Mesendoderm (in vitro differentiated cells): ENCODE measurements around the gene UFD1.

Experiments
- DNase-seq: peaks from one replicate; pipeline ENCODE4 v3.0.0; 2013
- H2AK5ac ChIP-seq: 2 replicates; pipeline ENCODE4 v1.6.1; 2013; ENCODE audit warnings: low read length, inconsistent platforms
- H2BK120ac ChIP-seq: 2 replicates; pipeline ENCODE4 v1.6.1; 2013; ENCODE audit warnings: low read depth, mild to moderate bottlenecking, low read length, moderate library complexity, mixed read lengths
- H2BK15ac ChIP-seq: replicated peaks from 2 replicates; pipeline ENCODE4 v1.6.1; 2013; ENCODE audit warnings: low read depth, mild to moderate bottlenecking, moderate library complexity
- H2BK5ac ChIP-seq: 2 replicates; pipeline ENCODE4 v1.6.1; 2013; ENCODE audit warnings: low read length, inconsistent platforms
- H3K18ac ChIP-seq: 2 replicates; pipeline ENCODE4 v1.6.1; 2013; ENCODE audit warnings: mild to moderate bottlenecking, low read length, mixed read lengths
- H3K23ac ChIP-seq: one replicate; pipeline ENCODE4 v1.6.1; 2013; ENCODE audit warnings: low read length
- H3K27ac ChIP-seq: 2 replicates; pipeline ENCODE4 v1.5.1; 2013; ENCODE audit warnings: low read depth, mild to moderate bottlenecking, inconsistent platforms, low read length, moderate library complexity
- H3K27me3 ChIP-seq: 2 replicates; pipeline ENCODE4 v1.6.1; 2013; ENCODE audit warnings: low read length, control low read depth, mild to moderate bottlenecking, inconsistent platforms; ENCODE audit not compliant: insufficient read depth, poor library complexity
- H3K36me3 ChIP-seq: 2 replicates; pipeline ENCODE4 v1.6.1; 2013; ENCODE audit warnings: low read length, inconsistent platforms; ENCODE audit not compliant: control insufficient read depth, insufficient read depth
- H3K4ac ChIP-seq: one replicate; pipeline ENCODE4 v1.6.1; 2013; ENCODE audit warnings: low read depth, mild to moderate bottlenecking, low read length, moderate library complexity
- H3K4me1 ChIP-seq: 2 replicates; pipeline ENCODE4 v1.6.1; 2013; ENCODE audit warnings: low read depth, low read length, inconsistent platforms; ENCODE audit not compliant: control insufficient read depth
- H3K4me2 ChIP-seq: 2 replicates; pipeline ENCODE4 v1.6.1; 2013; ENCODE audit warnings: low read length
- H3K4me3 ChIP-seq: 2 replicates; pipeline ENCODE4 v1.5.1; 2013; ENCODE audit warnings: mild to moderate bottlenecking, low read length
- H3K56ac ChIP-seq: one replicate; pipeline ENCODE4 v1.6.1; 2013; ENCODE audit warnings: low read length
- H3K79me1 ChIP-seq: 2 replicates; pipeline ENCODE4 v1.6.1; 2013; ENCODE audit warnings: low read length, inconsistent platforms
- H3K79me2 ChIP-seq: 2 replicates; pipeline ENCODE4 v1.6.1; 2013; ENCODE audit warnings: mild to moderate bottlenecking, low read length; ENCODE audit not compliant: control insufficient read depth, insufficient read depth
- H3K9ac ChIP-seq: 2 replicates; pipeline ENCODE4 v1.6.1; 2013; ENCODE audit warnings: low read length, inconsistent platforms
- H4K5ac ChIP-seq: one replicate; pipeline ENCODE4 v1.6.1; 2013; ENCODE audit warnings: low read length
- H4K8ac ChIP-seq: one replicate; pipeline ENCODE4 v1.6.1; 2013; ENCODE audit warnings: low read depth, mild to moderate bottlenecking, control low read depth, low read length, moderate library complexity
- WGBS: extraction: QIAGEN DNeasy Blood & Tissue Kit; methylation state at CpG from one replicate; pipeline ENCODE4 v1.1.7; 2013; ENCODE audit warnings: low lambda C conversion rate, missing lambda C conversion rate; ENCODE audit not compliant: insufficient coverage; ENCODE audit errors: extremely low coverage; 5-methylcytosine and 5-hydroxymethylcytosine counted together

UFD1 gene

GRCh38 chr22:19525666-19526065 lies 46.7 kb upstream of the UFD1 start:
- no peak overlapping the region for H2BK15ac ChIP-seq
- WGBS, result no CpG with 5 or more reads among the region's 3 CpGs

DNA sequence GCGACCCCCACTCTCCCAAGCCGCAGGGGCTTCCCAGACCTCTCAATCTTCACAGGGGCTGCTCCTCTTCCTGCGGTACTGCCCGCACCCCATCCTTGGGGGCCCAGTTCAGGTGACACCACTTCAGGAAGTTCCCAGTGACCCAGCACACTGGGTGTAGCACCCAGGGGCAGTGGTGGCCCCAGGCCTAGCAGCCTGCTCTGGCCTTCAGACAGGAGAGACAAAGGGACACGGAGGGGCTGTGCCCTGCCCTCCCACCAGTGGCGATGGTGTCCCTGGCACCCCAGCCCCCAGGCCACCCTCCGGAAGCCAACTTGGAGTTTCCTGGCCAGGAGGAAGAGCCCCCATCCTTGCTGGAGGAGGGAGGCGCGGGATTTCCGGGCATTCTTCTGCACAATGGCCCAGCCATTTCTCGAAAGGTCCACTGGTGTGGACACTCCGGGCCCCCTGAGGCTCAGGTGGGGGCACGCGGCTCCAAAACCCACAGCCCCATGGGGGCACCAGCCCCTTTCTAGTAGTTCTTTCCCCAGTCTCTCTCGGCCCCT lies 46.2 kb upstream of the UFD1 start:
- no peaks in the 10 kb centered on the region for H3K36me3 ChIP-seq
- H3K23ac ChIP-seq, result no peak overlapping the region
- H3K56ac ChIP-seq, result peak overlapping the region; percentile 35
- H3K4me2 ChIP-seq, result no peak overlapping the region
- H4K8ac ChIP-seq, result no peak overlapping the region
- no peak for DNase-seq
- H3K9ac ChIP-seq, result peak overlapping the region; percentile 11
- no peak overlapping the region for H2BK5ac ChIP-seq
- H2BK15ac ChIP-seq, result no peak overlapping the region
- H3K4ac ChIP-seq, result no peak overlapping the region
- no peaks in the 10 kb centered on the region for H3K79me1 ChIP-seq
- no peak overlapping the region for H2AK5ac ChIP-seq
- no CpG with 5 or more reads among the region's 15 CpGs for WGBS
- H3K4me1 ChIP-seq, result no peaks in the 10 kb centered on the region
- no peaks in the 10 kb centered on the region for H3K27me3 ChIP-seq
- no peaks in the 10 kb centered on the region for H3K79me2 ChIP-seq
- no peak overlapping the region for H3K27ac ChIP-seq
- H4K5ac ChIP-seq, result no peak overlapping the region
- H3K4me3 ChIP-seq, result no peak overlapping the region
- H3K18ac ChIP-seq, result no peak overlapping the region
- no peak overlapping the region for H2BK120ac ChIP-seq

More at GRCh38 chr22:19525666-19526065, 46.7 kb upstream of the UFD1 start:
- Histone ChIP-seq H4K5ac (no peak overlapping the region), H3K27me3 (no peaks in the 10 kb centered on the region), H3K4me2 (no peak overlapping the region), H3K56ac (no peak overlapping the region), H3K27ac (no peak overlapping the region), H3K9ac (no peak overlapping the region), H3K18ac (no peak overlapping the region), H3K36me3 (no peaks in the 10 kb centered on the region), H2BK120ac (no peak overlapping the region), H3K79me2 (no peaks in the 10 kb centered on the region), H3K23ac (no peak overlapping the region), H2AK5ac (no peak overlapping the region), H3K79me1 (no peaks in the 10 kb centered on the region), H4K8ac (no peak overlapping the region), H3K4ac (no peak overlapping the region), H2BK5ac (no peak overlapping the region), H3K4me1 (no peaks in the 10 kb centered on the region), H3K4me3 (no peak overlapping the region)
- no peak for DNase-seq

DNA sequence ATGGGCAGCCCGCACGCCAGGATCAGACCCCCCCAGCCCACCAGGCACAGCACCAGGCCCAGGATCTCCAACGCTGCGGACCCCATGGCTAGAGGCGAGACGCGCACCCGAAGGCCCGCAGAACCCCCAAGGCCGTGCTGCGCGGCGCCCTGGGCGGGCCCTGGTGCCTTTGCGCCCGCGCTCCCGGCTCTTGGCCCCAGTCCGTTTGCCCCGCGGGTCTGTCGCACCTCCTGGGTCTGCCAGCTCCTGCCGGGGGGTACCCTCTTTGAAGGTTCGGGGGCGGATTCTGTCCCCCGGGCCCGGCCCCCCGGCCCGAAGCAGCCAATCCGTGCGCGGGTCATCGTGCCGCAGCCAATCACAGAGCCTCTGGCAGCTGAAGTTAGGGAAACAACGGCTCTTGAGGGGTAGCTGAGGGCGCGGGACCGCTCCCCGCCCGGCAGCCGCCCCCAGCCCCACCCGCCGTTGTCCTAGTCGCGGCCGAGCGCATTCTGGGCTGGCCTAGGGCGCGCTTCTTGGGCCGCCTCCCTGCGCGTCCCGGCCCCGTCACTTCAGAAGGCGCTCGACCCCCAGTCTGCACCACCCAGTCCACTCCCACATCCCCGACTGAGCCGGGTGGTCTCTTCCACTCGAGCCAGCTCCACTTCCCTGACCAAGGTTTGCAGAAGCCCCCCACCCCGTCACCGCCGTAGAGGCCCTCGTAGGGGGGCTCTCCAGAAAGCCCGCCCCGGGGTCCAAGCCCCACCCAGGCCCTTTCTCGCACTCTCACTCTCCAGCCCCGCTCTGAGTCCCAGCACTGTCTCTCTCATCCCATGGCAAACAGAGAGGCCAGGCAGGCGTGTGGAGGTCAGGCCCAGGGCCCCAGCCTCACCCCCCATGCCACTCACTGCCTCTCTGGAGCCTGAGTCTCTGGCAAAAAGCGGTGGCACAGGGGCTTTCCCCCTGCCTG lies 45.5 kb upstream of the UFD1 start, which contains the start of gene CLDN5:
CLDN5 (minus strand) TSS at position 241 of the 946 bp plus-strand sequence; CDS start at position 86, 155 bp downstream.
- Histone ChIP-seq H3K27me3 (no peaks in the 10 kb centered on the region), H3K4me1 (no peaks in the 10 kb centered on the region), H3K18ac (no peak within 1 kb of the TSS), H3K4me2 (peak within 1 kb of the TSS; percentile 90), H3K4me3 (no peak within 1 kb of the TSS), H3K23ac (peak within 1 kb of the TSS; percentile 29), H3K79me2 (no peaks in the 10 kb centered on the region), H2BK15ac (no peak within 1 kb of the TSS), H3K79me1 (no peaks in the 10 kb centered on the region), H4K8ac (no peak within 1 kb of the TSS), H3K27ac (no peak within 1 kb of the TSS), H3K56ac (peak within 1 kb of the TSS; percentile 35), H2BK5ac (no peak within 1 kb of the TSS), H3K4ac (no peak within 1 kb of the TSS), H4K5ac (no peak within 1 kb of the TSS), H3K36me3 (no peaks in the 10 kb centered on the region), H2BK120ac (no peak within 1 kb of the TSS), H2AK5ac (no peak within 1 kb of the TSS), H3K9ac (peak within 1 kb of the TSS; percentile 59)
- peak; percentile 26 for DNase-seq
- WGBS, result no CpG with 5 or more reads among the region's 69 CpGs

DNA sequence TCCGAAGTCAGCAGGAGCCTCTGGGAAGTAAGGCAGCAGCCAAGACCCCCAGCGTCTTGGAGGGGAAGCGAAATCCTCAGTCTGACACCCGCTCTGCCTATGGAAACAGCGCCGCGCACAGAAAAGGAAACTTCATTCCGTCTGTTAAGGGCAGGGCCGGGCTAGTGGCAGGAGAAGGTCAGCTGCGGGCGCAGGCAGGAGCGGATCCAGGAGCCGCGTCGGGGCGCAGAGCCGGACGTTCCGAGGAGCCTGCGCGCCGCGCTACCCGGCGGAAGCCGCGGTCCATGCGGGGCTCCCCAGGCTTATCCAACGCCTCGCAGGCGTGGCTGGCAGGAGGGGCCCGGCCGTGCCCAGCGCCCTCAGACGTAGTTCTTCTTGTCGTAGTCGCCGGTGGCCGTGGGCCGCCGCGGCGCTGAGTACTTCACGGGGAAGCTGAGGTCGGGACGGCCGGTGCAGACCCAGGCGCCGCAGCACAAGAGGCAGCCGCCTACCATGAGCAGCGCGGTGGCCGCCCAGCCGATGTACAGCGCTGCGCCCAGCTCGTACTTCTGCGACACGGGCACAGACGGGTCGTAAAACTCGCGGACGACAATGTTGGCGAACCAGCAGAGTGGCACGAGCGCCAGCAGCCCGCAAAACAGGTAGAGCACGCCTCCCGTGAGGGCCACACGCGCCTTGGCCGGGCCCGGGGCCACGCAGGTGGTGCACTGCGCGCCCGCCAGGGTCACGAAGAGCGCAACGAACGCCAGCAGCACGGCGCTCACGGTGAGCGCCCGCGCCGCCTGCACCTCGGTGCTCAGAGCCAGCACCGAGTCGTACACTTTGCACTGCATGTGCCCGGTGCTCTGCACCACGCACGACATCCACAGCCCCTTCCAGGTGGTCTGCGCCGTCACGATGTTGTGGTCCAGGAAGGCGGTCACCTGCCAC lies 44.5 kb upstream of the UFD1 start:
- WGBS, result no CpG with 5 or more reads among the region's 99 CpGs

DNA sequence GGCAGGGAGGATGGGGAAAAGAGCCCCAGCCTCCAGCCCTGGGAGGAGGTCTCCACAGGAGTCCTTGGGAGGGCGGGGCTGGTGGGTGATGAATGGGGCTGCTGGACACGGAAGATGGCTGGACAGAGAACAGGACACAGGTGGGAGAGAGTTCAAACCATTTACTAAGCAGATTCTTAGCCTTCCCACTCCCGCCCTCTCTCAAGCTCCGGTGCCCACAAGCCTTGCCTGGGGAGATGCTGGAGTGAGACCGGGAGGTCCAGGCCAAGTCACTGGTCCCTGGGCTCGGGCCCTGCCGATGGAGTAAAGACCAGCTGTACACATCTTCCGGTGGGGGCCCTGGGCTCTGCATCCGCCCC lies 43.9 kb upstream of the UFD1 start:
- Histone ChIP-seq H2BK15ac (no peak overlapping the region), H3K79me1 (no peaks in the 10 kb centered on the region), H4K5ac (no peak overlapping the region), H2AK5ac (no peak overlapping the region), H3K4me2 (no peak overlapping the region), H3K4me1 (no peaks in the 10 kb centered on the region), H3K27ac (no peak overlapping the region), H3K36me3 (no peaks in the 10 kb centered on the region), H3K79me2 (no peaks in the 10 kb centered on the region), H3K56ac (no peak overlapping the region), H3K9ac (no peak overlapping the region), H2BK5ac (no peak overlapping the region), H3K23ac (no peak overlapping the region), H3K4ac (no peak overlapping the region), H2BK120ac (no peak overlapping the region), H3K18ac (no peak overlapping the region), H3K4me3 (no peak overlapping the region), H3K27me3 (no peaks in the 10 kb centered on the region), H4K8ac (no peak overlapping the region)
- WGBS, result no CpG with 5 or more reads among the region's 9 CpGs
- no peak for DNase-seq

More for the DNA sequence above, 44.5 kb upstream of the UFD1 start:
- peak overlapping the region; percentile 20 for H3K9ac ChIP-seq
- no peak overlapping the region for H3K18ac ChIP-seq
- peak overlapping the region; percentile 90 for H3K4me2 ChIP-seq
- DNase-seq, result peak; percentile 68
- no peaks in the 10 kb centered on the region for H3K4me1 ChIP-seq
- H3K79me2 ChIP-seq, result no peaks in the 10 kb centered on the region
- H3K4ac ChIP-seq, result no peak overlapping the region
- no peak overlapping the region for H3K27ac ChIP-seq
- H4K5ac ChIP-seq, result no peak overlapping the region
- H2BK5ac ChIP-seq, result no peak overlapping the region
- H2BK15ac ChIP-seq, result no peak overlapping the region
- no peak overlapping the region for H4K8ac ChIP-seq
- H3K23ac ChIP-seq, result peak overlapping the region; percentile 29
- no peaks in the 10 kb centered on the region for H3K79me1 ChIP-seq
- H3K27me3 ChIP-seq, result no peaks in the 10 kb centered on the region
- no peak overlapping the region for H2BK120ac ChIP-seq
- H3K4me3 ChIP-seq, result no peak overlapping the region
- no peak overlapping the region for H2AK5ac ChIP-seq
- H3K36me3 ChIP-seq, result no peaks in the 10 kb centered on the region
- peak overlapping the region; percentile 26 for H3K56ac ChIP-seq
